ENCODE results near the gene TTC21A. TPM values are rescaled to one million over a fixed set of nuclear protein-coding genes. Genes with fewer than 3 reads are reported as not detected.
A peak's percentile ranks its signal among the peaks of the same experiment; 100 is the strongest.

TTC21A gene
- total RNA-seq, 1 experiment from 2014 or later = 0.36 TPM

DNA sequence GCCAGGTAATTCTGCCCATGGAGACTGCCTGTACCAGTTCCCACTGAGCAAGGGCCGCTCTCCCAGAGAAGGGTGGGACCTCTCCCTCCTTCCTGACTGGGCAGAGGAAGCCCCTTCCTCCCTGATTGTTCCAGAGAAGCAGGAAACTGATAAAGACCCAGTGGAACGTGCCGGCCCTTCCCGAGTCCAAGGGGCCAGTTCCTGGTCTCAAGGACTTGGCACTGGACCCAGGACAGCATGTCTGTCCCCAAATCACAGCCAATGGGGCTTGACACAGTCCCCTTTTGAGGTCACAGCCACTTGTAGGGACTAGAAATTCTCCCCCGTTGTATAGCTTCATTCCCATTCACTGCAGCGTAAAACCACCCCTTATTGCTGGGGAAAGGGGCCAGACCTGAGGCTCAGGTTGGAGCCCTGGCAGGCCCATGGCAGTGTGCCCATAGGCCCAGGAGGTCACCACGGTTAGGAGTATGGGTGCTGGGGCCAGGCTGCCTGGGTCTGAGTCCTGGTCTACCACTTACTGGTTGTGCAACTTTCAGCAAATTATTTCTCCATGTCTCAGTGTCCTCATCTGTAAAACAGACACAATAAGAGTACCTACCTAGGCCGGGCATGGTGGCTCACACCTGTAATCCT lies 27.8 kb downstream of the TTC21A start:
- no peaks in the 10 kb centered on the region for H3K4me1 ChIP-seq
- no peaks in the 10 kb centered on the region for H3K9me3 ChIP-seq (replicated peaks)
- H3K27ac ChIP-seq = no peak overlapping the region
- H3K27me3 ChIP-seq = no peaks in the 10 kb centered on the region
- no peak for DNase-seq
- H3K4me3 ChIP-seq = no peak overlapping the region
- H3K36me3 ChIP-seq = no peaks in the 10 kb centered on the region

DNA sequence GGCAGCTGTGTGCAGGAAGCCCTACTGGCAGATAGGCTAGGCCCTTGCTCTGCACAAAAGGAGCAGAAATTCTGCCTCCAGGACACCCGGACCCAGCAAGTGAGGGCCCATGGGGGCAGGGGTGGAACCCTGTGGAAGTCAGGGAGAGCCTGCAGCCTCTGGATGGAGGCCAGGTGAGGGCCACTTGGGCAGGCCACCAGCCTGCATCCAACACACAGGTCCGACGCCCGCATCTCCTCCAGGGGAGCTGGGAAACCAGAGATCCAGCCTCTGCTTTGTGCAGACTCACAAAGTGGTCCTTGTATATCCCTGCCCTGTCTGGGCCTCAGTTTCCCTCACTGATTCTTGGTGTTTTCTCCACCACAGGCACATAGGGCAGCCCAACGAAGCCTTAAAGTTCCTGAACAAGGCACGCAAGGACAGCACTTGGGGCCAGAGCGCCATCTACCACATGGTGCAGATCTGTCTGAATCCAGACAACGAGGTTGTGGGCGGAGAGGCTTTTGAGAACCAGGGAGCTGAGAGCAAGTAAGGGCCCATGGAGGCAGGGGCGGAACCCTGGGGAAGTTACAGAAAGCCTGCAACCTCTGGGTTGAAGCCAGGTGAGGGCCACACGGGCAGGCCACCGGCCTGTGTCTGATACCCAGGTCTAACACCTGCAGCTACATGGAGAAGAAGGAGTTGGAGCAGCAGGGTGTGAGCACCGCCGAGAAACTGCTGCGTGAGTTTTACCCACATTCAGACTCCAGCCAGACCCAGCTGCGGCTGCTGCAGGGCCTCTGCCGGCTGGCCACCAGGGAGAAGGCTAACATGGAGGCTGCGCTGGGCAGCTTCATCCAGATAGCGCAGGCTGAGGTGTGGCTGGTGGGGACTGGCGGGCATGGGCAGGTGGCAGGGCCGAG lies 29.3 kb downstream of the TTC21A start:
- DNase-seq = no peak
- no peak overlapping the region for H3K27ac ChIP-seq
- H3K4me3 ChIP-seq = no peak overlapping the region
- no peaks in the 10 kb centered on the region for H3K9me3 ChIP-seq (replicated peaks)
- H3K36me3 ChIP-seq = peaks cover 3% of the 10 kb centered on the region; the same call in 1 of the 2 replicates
- no peaks in the 10 kb centered on the region for H3K27me3 ChIP-seq
- H3K4me1 ChIP-seq = peaks cover 1% of the 10 kb centered on the region

DNA sequence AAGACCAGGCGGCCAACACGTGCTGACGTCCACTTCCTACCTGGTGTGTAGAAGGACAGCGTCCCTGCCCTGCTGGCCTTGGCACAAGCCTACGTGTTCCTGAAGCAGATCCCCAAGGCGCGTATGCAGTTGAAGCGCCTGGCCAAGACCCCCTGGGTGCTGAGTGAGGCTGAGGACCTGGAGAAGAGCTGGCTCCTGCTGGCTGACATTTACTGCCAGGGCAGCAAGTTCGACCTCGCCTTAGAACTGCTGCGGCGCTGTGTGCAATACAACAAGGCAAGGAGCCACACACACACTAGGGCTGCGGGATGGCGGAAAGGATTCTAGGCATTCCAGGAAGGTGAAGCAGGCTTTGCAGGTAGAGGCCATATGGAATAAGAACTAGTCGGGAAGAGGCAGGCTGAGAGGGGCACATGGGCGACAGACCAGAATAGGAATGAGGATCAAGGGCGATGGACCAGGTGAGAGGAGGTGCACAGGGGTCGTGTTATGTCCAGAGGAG lies 30.0 kb downstream of the TTC21A start:
- Histone ChIP-seq H3K9me3 (replicated peaks) (no peaks in the 10 kb centered on the region), H3K4me3 (no peak overlapping the region), H3K4me1 (peaks cover 8% of the 10 kb centered on the region), H3K27me3 (no peaks in the 10 kb centered on the region), H3K27ac (no peak overlapping the region), H3K36me3 (peaks cover 4% of the 10 kb centered on the region)
- no peak for DNase-seq

DNA sequence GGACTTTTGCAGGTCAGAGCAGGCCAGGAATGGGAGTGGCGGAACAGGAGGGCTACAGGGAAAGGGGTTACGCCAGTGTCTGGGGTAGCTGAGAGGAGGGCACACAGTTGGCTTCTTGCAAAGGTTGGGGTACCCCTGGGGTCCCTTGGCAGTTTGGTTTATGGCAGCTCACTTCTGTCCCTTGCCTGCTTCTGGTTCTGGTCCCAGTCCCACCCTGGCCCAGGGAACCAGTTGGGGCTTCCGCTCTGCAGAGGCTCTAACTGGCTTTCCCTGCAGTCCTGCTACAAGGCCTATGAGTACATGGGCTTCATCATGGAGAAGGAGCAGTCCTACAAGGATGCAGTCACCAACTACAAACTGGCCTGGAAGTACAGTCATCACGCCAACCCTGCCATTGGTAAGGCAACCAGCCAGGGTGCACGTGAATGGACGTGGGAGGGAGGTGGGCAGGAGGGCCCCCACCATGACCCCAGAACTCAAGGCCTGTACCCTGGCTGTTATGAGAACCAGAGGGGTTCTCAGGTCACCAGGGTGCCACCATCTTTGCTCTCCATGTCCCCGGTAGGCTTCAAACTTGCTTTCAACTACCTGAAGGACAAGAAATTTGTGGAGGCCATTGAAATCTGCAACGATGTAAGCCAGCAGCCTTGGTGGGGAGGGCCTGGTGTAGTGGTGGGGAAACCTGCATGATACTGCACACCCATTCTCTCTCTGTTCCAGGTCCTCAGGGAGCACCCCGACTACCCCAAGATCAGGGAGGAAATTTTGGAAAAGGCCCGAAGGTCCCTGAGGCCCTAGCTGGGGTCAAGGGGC lies 30.7 kb downstream of the TTC21A start:
- no peak for DNase-seq
- H3K9me3 ChIP-seq (replicated peaks) = no peaks in the 10 kb centered on the region
- no peaks in the 10 kb centered on the region for H3K27me3 ChIP-seq

DNA sequence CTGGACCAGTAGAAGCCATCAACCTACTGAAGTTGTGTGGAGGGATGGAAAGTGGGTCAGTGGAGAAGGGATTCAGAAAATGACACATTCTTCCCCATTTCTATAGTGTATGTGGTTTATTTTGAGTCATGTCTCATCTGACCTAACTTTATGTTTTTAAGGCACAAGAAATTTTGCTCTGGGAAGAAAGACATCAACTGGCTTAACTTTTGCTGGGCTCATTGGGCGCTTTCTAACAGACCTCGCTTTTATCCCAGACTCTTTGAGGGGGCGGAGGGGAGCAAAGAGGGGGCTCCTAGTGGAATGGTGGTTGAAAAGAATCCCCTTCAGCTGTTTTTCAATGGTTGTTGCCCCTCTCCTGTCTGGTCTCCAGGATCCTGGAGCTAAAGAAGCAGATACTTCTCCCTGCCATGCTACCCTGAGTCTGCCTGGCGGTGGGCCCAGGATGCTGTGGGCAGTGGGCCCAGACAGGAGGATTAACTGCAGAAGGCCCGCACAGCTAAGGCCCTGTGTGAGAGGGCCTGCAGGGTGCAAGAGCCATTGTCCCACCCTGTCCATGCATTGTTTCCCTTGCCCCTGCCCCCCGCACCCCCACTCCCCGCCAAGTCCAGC lies 31.4 kb downstream of the TTC21A start:
- no peak for DNase-seq
- Histone ChIP-seq H3K4me3 (no peak overlapping the region), H3K9me3 (replicated peaks) (no peaks in the 10 kb centered on the region), H3K27ac (no peak overlapping the region), H3K27me3 (no peaks in the 10 kb centered on the region), H3K4me1 (peaks cover 13% of the 10 kb centered on the region), H3K36me3 (peaks cover 8% of the 10 kb centered on the region)

More for the DNA sequence above, 30.7 kb downstream of the TTC21A start:
- H3K4me3 ChIP-seq = no peak overlapping the region
- H3K36me3 ChIP-seq = peaks cover 8% of the 10 kb centered on the region
- no peak overlapping the region for H3K27ac ChIP-seq
- H3K4me1 ChIP-seq = peaks cover 13% of the 10 kb centered on the region

DNA sequence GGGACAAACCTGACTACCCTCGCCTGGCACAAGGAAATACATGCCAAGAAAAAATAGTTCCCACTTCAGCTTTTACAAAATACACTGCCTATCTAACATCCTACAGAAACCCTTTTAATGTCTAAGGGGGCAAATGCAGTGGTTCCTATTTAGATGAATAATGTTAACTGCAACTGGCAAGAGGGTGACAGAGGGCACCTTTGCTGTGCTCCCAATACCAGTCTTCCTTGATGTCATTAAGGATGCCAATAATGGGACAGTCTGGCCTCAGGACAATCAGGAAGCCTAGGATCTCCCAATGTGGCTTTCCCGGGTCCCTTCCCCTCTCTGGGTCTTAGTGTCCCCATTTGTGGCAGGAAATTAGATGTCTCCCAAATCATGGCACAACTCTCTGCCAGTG lies 32.0 kb downstream of the TTC21A start:
- H3K4me3 ChIP-seq = no peak overlapping the region
- DNase-seq = no peak
- H3K9me3 ChIP-seq (replicated peaks) = no peaks in the 10 kb centered on the region
- H3K36me3 ChIP-seq = peaks cover 8% of the 10 kb centered on the region
- H3K27me3 ChIP-seq = no peaks in the 10 kb centered on the region
- H3K27ac ChIP-seq = no peak overlapping the region
- H3K4me1 ChIP-seq = peaks cover 13% of the 10 kb centered on the region

DNA sequence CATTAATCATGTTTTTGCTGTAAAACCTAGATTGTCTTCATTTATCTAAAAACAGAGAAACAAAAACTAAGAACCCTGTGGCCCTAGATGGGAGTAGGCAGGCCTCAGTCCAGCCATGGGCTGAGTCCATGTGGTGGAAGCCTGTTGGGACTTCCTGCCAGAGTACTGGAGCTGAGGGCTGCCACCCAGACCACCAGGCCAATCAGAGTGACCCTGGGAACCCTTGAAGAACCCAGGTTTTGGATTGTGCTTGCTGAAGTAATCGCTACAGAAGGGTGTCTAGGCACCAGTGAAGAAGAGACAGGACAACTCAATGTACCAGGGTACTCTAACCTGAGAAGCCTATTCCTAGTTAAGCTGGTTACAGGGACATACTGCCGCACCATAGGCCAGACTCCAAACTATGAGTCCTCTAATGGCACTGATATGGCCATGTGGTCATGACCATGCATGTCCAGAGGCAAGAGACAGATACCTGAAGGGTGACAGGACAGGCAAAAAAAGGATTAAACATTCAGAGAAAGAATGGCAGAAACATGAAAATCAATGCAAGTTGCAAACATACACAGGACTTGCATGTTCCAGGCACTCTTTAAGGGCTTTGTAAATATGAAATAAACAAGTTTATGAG lies 33.0 kb downstream of the TTC21A start:
- Histone ChIP-seq H3K4me3 (no peak overlapping the region), H3K27ac (no peak overlapping the region), H3K36me3 (peaks cover 11% of the 10 kb centered on the region), H3K9me3 (replicated peaks) (no peaks in the 10 kb centered on the region), H3K27me3 (no peaks in the 10 kb centered on the region), H3K4me1 (peaks cover 13% of the 10 kb centered on the region)
- no peak for DNase-seq

DNA sequence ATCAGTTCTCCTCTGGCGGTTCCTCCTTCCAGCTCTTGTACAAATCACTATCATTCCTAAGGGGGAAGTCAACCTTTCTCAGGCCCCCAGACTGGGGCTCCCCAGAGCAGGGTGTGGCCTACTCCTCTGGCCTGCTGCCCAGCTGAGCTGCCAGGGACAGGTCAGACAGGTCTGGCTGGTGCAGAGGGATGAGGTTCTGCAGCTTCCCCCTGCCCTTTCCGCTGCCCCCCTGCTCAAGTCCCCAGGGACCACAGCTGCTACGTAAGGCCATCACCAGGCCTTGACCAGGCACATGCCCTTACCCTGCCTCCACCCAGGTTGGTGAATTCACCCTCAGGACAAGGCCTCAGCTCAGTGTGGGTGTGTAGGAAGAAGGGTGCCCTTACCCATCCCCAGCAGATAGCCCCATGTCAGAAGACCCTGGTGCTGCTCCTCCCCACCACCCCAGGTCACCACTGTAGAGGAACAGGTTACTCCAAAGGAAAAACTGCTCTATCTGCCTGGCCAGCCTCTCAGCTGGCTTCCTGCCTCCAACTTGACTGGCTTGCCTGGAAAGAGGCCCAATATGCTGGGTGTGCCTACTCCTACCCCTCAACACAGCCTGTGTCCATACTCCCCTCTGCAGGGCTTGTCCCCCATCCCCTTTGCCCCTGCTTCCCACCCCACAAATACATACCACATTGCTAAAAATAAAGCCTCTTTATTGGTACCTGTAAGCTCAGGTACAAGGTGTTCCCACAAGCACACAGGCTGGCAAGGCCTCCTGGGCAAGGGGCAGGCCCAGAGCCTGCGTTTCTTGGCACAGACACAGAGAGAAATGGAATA lies 33.9 kb downstream of the TTC21A start:
- H3K27me3 ChIP-seq = no peaks in the 10 kb centered on the region
- H3K9me3 ChIP-seq (replicated peaks) = no peaks in the 10 kb centered on the region
- H3K27ac ChIP-seq = peak overlapping the region; percentile 28; the same call in 1 of the 2 replicates
- DNase-seq = no peak
- peaks cover 21% of the 10 kb centered on the region for H3K4me1 ChIP-seq
- no peak overlapping the region for H3K4me3 ChIP-seq
- H3K36me3 ChIP-seq = peaks cover 14% of the 10 kb centered on the region

DNA sequence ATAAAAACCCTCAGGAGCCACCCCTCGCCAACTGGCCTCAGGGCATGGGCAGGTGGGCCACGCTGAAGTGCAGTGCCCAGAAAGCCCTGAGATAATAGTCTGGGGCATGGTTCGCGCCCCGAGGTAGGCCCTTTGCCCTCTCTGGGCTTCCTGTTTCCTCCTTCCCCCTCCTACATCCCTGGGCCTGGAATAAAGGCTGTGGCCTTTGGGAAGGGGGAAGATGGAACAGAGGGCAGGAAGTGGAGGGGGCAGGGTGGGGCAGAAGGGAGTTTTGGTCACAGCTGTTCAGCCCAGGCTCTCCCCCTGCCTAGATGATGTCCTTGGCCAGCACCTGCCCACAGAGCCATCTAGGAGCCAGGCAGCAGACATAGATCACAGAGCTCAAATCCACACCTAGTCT lies 34.6 kb downstream of the TTC21A start:
- peaks cover 14% of the 10 kb centered on the region for H3K36me3 ChIP-seq
- peak overlapping the region; percentile 28; the same call in 1 of the 2 replicates for H3K27ac ChIP-seq
- no peak overlapping the region for H3K4me3 ChIP-seq
- no peaks in the 10 kb centered on the region for H3K27me3 ChIP-seq
- peak; percentile 61 to 68 for DNase-seq
- H3K9me3 ChIP-seq (replicated peaks) = no peaks in the 10 kb centered on the region
- peaks cover 28% of the 10 kb centered on the region for H3K4me1 ChIP-seq

DNA sequence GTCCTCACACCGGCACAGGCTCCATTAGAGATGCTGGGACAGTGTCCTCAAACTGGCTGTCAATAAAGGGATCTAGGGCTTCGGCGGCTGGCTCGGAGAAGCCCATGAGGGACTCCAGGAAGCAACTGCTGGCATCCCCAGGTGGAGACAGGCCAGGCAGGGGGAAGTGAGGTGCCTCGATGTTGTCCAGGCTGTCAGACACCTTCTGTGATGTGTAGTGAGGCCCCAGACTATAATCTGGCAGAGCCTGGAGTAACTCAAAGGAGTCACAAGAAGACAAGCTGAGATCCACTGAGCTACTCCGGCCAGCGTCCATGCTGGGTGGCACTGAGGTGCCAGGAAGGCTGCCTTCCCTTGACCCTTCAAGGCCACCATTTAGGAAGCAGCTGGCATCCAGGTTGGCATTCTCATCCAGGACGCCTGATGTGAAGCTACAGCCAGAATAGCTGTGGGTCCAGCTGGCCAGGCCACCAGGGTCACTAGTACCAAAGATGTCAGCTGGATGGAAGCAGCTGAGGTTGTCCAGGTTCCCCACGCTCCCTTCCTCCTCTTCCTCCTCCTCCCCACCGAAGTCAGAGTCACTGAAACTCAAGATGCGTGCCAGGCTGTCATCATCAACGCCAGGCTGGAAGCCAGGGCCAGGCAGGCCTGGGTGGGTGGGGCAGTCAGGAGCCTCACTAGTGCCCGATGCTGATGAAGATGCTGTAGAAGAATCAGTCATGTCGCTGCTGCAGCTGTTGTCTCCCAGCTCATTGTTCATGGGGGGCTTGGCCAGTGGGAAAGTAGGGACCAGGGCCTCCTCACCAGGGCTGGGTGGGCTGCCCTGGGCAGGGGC lies 35.8 kb downstream of the TTC21A start:
- Histone ChIP-seq H3K27me3 (no peaks in the 10 kb centered on the region), H3K4me3 (no peak overlapping the region), H3K4me1 (peaks cover 40% of the 10 kb centered on the region), H3K9me3 (replicated peaks) (no peaks in the 10 kb centered on the region), H3K27ac (no peak overlapping the region), H3K36me3 (peaks cover 14% of the 10 kb centered on the region)
- no peak for DNase-seq

DNA sequence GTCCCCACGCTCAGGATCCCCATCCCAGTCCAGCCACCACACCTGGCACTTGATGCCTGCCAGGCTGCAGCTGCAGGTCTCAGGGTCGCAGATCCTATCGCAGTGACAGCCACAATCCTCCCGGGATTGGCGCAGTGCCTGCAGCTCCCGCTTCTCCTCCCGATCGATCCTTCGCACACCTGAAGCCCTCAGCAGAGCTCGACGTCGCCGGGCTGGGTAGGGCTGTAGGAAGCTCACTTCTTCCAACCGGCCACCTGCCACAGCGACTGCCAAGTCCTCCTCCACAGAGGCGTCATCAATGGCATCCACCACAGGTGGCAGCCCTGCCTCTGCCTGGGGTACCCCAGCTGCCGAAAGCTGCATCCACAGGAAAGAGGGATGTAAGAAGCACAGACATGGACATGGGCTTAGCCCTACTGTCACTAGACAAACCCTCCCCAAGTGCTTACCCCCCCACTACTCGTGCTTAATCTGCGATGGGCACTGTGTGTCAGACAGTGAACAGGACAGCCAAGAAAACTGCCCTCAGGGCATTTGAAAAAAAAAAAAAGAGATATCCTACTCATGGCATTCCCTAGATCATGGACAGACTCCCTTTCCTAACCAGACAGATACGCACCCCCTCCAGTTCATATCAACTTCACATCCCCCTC lies 36.7 kb downstream of the TTC21A start:
- H3K4me3 ChIP-seq = no peak overlapping the region
- H3K4me1 ChIP-seq = peaks cover 43% of the 10 kb centered on the region
- no peaks in the 10 kb centered on the region for H3K9me3 ChIP-seq (replicated peaks)
- no peaks in the 10 kb centered on the region for H3K27me3 ChIP-seq
- no peak overlapping the region for H3K27ac ChIP-seq
- peaks cover 14% of the 10 kb centered on the region for H3K36me3 ChIP-seq
- DNase-seq = no peak

DNA sequence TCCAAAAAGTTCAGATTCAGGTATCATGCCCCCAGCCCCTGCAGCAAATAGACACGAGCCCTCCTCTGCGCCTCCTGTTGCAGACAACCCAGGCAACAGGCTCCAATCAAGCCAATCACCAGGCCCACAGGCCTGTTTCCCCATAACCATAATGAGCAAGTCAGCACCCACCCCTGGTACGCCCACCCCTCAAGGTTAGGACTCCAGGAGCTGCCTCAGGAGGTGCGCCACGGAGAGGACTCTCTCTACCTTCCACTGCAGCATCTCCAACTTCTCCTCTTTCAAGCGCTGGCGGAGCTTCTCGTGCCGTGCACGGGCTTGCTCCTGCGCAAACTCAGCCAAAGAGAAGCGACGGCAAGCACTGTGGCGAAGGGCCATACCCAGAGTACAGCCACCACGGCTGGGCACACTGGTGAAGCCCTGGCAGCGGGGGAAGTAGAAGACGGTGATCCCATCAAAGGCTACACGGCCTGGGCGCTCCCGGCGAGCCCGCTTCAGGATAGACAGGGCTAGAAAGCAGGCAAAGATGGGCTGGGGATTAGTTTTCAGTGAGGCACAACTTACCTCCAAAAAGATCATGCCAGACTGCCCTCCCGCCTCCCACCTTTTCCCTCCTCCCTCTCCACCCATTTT lies 37.4 kb downstream of the TTC21A start:
- Histone ChIP-seq H3K27me3 (no peaks in the 10 kb centered on the region), H3K4me3 (no peak overlapping the region), H3K36me3 (peaks cover 14% of the 10 kb centered on the region), H3K9me3 (replicated peaks) (no peaks in the 10 kb centered on the region), H3K27ac (no peak overlapping the region), H3K4me1 (peaks cover 47% of the 10 kb centered on the region)
- DNase-seq = no peak

Data from SJCRH30 (cell line).